SU-DHL-6 (cell line): Measurements from ENCODE around the gene CNN2.

Experiments
- H2AFZ ChIP-seq: fragments of 200-600 bp; sonication (generic); 2 replicates; pipeline ENCODE4 v1.6.1; 2014; ENCODE audit warnings: low read depth, mild to moderate bottlenecking, moderate library complexity, mixed read lengths, antibody characterized with exemption, low read length; ENCODE audit not compliant: severe bottlenecking
- H3F3A ChIP-seq: fragments of 200-600 bp; shearing (Covaris generic); 2 replicates; pipeline ENCODE4 v1.6.0; 2016; ENCODE audit warnings: antibody characterized with exemption, mild to moderate bottlenecking; ENCODE audit not compliant: insufficient read depth
- H3K27ac ChIP-seq: fragments of 200-600 bp; sonication (generic); 2 replicates; pipeline ENCODE4 v1.5.1; 2016; ENCODE audit warnings: low read depth, mild to moderate bottlenecking, low read length, moderate library complexity, mixed read lengths
- H3K27me3 ChIP-seq: fragments of 200-600 bp; sonication (generic), shearing (Covaris generic); 2 replicates; pipeline ENCODE4 v1.6.0; 2014; ENCODE audit warnings: mild to moderate bottlenecking, low read length
- H3K36me3 ChIP-seq: fragments of 200-600 bp; sonication (generic); 2 replicates; pipeline ENCODE4 v1.6.1; 2014; ENCODE audit warnings: mild to moderate bottlenecking, low read length, mixed read lengths
- H3K4me2 ChIP-seq: fragments of 300-600, 200-600 bp; shearing (Covaris generic), sonication (generic); 2 replicates; pipeline ENCODE4 v1.6.0; 2014; ENCODE audit warnings: low read length, low read depth, mild to moderate bottlenecking; ENCODE audit not compliant: poor library complexity, severe bottlenecking
- H3K4me3 ChIP-seq: fragments of 200-600 bp; sonication (generic); 2 replicates; pipeline ENCODE4 v1.5.1; 2014; ENCODE audit warnings: antibody characterized with exemption, low read length, mild to moderate bottlenecking, mixed read lengths; ENCODE audit not compliant: insufficient read depth, poor library complexity, severe bottlenecking
- H3K79me2 ChIP-seq: fragments of 200-600 bp; sonication (generic); 2 replicates; pipeline ENCODE4 v1.6.1; 2014; ENCODE audit warnings: mild to moderate bottlenecking, low read length, moderate library complexity; ENCODE audit not compliant: insufficient read depth
- H3K9ac ChIP-seq: fragments of 200-600 bp; sonication (generic); 2 replicates; pipeline ENCODE4 v1.7.0; 2014; ENCODE audit warnings: mild to moderate bottlenecking, low read length
- H3K9me2 ChIP-seq: fragments of 200-600 bp; sonication (generic); replicated peaks from 2 replicates; pipeline ENCODE4 v1.6.1; 2014; ENCODE audit warnings: low read length; ENCODE audit not compliant: insufficient read depth
- H3K9me3 ChIP-seq: fragments of 200-600 bp; sonication (generic); 2 replicates; pipeline ENCODE4 v1.6.1; 2014; ENCODE audit warnings: low read length, mixed read lengths; ENCODE audit not compliant: insufficient read depth
- H4K20me1 ChIP-seq: fragments of 200-600 bp; sonication (generic); 2 replicates; pipeline ENCODE4 v1.6.1; 2014; ENCODE audit warnings: low read depth, mild to moderate bottlenecking, antibody characterized with exemption, low read length, moderate library complexity, mixed read lengths
- EZH2phosphoT487 ChIP-seq: fragments of 200-600 bp; sonication (generic), shearing (Covaris generic); conservative IDR thresholded peaks from 2 replicates; pipeline ENCODE4 v1.6.1; 2018; ENCODE audit warnings: mild to moderate bottlenecking, antibody characterized with exemption, low read length, moderate library complexity, mixed read lengths
- TF ChIP-seq, protein P1 (sequence below): fragments of 200-600 bp; sonication (generic); IDR thresholded peaks from one replicate; pipeline ENCODE4 v1.5.1; 2017; ENCODE audit warnings: antibody characterized with exemption, mild to moderate bottlenecking, low read length, moderate library complexity; ENCODE audit not compliant: insufficient read depth, poor library complexity, severe bottlenecking

Gene CNN2

DNA sequence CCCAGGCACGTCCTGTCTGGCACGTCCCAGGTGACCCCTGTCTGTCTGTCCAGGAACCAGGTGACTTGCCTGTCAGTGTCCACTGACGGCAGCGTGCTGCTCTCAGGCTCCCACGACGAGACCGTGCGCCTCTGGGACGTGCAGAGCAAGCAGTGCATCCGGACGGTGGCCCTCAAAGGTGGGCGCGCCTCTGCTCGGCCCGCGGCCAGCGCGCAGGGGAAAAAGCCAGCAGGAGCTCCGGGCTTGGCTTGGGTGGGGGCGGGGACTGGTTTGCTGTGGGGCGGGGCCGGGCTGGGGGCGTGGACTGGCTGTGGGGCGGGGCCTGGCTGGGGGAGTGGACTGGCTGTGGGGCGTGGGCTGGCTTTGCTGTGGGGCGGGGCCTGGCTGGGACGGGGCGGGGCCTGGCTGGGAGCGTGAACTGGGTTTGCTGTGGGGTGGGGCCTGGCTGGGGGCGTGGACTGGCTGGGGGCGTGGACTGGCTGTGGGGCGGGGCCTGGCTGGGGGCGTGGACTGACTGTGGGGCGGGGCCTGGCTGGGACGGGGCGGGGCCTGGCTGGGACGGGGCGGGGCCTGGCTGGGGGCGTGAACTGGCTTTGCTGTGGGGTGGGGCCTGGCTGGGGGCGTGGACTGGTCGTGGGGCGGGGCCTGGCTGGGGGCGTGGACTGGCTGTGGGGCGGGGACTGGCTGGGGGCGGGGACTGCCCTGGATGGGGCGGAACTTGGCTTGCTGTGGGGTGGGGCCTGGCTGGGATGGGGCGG, 35.1 kb upstream of the CNN2 start:
- no peak overlapping the region for H3K4me2 ChIP-seq
- no peak for TF ChIP-seq EZH2phosphoT487
- TF ChIP-seq, protein P1, sequence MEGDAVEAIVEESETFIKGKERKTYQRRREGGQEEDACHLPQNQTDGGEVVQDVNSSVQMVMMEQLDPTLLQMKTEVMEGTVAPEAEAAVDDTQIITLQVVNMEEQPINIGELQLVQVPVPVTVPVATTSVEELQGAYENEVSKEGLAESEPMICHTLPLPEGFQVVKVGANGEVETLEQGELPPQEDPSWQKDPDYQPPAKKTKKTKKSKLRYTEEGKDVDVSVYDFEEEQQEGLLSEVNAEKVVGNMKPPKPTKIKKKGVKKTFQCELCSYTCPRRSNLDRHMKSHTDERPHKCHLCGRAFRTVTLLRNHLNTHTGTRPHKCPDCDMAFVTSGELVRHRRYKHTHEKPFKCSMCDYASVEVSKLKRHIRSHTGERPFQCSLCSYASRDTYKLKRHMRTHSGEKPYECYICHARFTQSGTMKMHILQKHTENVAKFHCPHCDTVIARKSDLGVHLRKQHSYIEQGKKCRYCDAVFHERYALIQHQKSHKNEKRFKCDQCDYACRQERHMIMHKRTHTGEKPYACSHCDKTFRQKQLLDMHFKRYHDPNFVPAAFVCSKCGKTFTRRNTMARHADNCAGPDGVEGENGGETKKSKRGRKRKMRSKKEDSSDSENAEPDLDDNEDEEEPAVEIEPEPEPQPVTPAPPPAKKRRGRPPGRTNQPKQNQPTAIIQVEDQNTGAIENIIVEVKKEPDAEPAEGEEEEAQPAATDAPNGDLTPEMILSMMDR, result no peak
- H3K36me3 ChIP-seq, result no peaks in the 10 kb centered on the region
- H3K27me3 ChIP-seq, result no peaks in the 10 kb centered on the region
- no peak overlapping the region for H2AFZ ChIP-seq
- no peaks in the 10 kb centered on the region for H3K9me2 ChIP-seq
- H3F3A ChIP-seq, result no peaks in the 10 kb centered on the region
- H3K79me2 ChIP-seq, result no peaks in the 10 kb centered on the region
- H3K9ac ChIP-seq, result no peak overlapping the region
- no peaks in the 10 kb centered on the region for H3K9me3 ChIP-seq
- no peak overlapping the region for H3K27ac ChIP-seq
- H4K20me1 ChIP-seq, result no peaks in the 10 kb centered on the region
- H3K4me3 ChIP-seq, result no peak overlapping the region

- Histone ChIP-seq H4K20me1 (no peaks in the 10 kb centered on the region), H3K9me2 (no peaks in the 10 kb centered on the region), H2AFZ (no peak overlapping the region), H3K4me2 (no peak overlapping the region), H3K4me3 (no peak overlapping the region), H3K9ac (no peak overlapping the region), H3K9me3 (no peaks in the 10 kb centered on the region), H3F3A (no peaks in the 10 kb centered on the region), H3K27ac (no peak overlapping the region), H3K79me2 (no peaks in the 10 kb centered on the region), H3K36me3 (no peaks in the 10 kb centered on the region), H3K27me3 (no peaks in the 10 kb centered on the region)
- TF ChIP-seq, protein P1, result no peak
- no peak for TF ChIP-seq EZH2phosphoT487
Observed at GRCh38 chr19:991932-992669, 34.3 kb upstream of the CNN2 start.

DNA sequence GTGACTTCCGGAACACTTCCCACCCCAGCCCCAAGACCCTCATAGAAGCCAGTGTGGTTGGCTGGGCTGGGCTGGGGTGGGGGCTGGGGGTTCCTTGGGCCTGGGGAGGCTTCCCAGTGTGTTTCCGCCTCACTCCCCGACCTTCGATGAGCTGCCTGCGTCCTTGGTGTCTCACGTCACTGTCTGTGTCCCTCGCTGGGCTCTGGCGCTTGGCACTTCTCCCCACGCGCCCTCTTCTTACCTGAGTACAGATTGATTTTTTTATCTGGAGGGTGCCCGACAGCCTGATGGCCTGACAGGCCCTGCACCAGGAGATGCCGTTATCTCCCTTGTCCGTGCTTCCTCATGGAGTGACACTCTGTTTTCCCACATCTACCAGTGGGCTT, 33.7 kb upstream of the CNN2 start:
- Histone ChIP-seq H3K27me3 (no peaks in the 10 kb centered on the region), H3F3A (no peaks in the 10 kb centered on the region), H4K20me1 (no peaks in the 10 kb centered on the region), H3K27ac (no peak overlapping the region), H3K79me2 (no peaks in the 10 kb centered on the region), H3K9me3 (no peaks in the 10 kb centered on the region), H3K9ac (no peak overlapping the region), H3K36me3 (no peaks in the 10 kb centered on the region), H3K4me3 (no peak overlapping the region), H3K4me2 (no peak overlapping the region), H3K9me2 (no peaks in the 10 kb centered on the region), H2AFZ (no peak overlapping the region)
- TF ChIP-seq EZH2phosphoT487, result no peak
- TF ChIP-seq, protein P1, result no peak
